PC-9 (cell line): ENCODE measurements around the gene NACC2.

Source experiments
- EZH2 ChIP-seq: fragments of 200-600 bp; sonication (generic); IDR thresholded peaks from 2 replicates; pipeline ENCODE4 v1.8.0; 2017; ENCODE audit warnings: antibody characterized with exemption, low read depth
- TF ChIP-seq, protein P1 (sequence below): fragments of 200-600 bp; sonication (generic); conservative IDR thresholded peaks from 2 replicates; pipeline ENCODE4 v1.6.1; 2017; ENCODE audit warnings: mixed run types, antibody characterized with exemption, mild to moderate bottlenecking, moderate library complexity

DNA sequence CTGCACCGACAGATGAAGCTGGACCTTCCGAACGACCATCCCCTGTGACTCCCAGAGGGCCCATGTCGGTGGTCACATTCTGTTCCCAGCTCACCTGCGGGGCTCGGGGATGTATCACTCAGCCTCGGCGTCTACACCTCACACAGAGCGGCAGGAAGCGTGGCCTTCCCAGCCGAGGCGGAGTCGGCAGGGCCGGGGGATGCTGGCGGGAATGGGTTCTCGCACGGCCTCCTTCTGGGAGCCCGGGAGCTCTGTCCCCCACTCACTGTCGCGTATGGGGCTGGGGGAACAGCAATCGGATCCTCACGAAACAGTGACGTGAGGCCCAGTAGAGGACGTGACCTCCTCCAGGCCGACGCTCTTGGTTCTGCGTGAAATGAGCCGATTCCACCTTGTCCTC is 20.4 kb downstream of the NACC2 start:
- TF ChIP-seq EZH2: no peak
- TF ChIP-seq, protein P1, sequence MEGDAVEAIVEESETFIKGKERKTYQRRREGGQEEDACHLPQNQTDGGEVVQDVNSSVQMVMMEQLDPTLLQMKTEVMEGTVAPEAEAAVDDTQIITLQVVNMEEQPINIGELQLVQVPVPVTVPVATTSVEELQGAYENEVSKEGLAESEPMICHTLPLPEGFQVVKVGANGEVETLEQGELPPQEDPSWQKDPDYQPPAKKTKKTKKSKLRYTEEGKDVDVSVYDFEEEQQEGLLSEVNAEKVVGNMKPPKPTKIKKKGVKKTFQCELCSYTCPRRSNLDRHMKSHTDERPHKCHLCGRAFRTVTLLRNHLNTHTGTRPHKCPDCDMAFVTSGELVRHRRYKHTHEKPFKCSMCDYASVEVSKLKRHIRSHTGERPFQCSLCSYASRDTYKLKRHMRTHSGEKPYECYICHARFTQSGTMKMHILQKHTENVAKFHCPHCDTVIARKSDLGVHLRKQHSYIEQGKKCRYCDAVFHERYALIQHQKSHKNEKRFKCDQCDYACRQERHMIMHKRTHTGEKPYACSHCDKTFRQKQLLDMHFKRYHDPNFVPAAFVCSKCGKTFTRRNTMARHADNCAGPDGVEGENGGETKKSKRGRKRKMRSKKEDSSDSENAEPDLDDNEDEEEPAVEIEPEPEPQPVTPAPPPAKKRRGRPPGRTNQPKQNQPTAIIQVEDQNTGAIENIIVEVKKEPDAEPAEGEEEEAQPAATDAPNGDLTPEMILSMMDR: no peak
